ENCODE results near the gene LACTB.
"Not testable (repeated sequence)": the region's sequence is repeated elsewhere in the genome, so short reads cannot be mapped to it uniquely, and the experiment has no call there.

Gene LACTB

DNA sequence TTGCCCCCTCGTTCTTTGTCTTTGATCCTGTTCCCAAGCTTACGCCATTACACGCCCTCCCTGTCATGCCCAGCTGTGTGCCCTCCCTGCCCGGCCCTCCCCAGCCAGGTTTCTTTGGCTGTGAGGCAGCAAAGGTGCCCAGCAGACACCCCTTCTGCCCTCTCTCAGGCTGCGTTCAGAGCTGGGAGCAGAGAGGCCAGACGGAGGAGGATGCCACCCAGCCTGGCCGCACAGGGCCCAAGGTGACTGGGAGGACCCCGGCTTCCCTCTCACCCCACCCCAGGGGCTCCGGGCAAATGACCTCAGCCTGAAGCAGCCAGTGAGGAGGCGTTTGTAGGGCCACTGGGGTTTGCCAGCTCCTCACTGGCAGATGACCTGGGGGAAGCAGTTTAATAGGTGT is 30.8 kb upstream of the LACTB start:
- DNase-seq, result no peak

GRCh38 chr15:63091679-63092446 is 29.8 kb upstream of the LACTB start:
- DNase-seq, result no peak

- peak; percentile 68 for DNase-seq
Observed at GRCh38 chr15:63093486-63094205, 28.0 kb upstream of the LACTB start.

GRCh38 chr15:63094495-63094931 is 27.1 kb upstream of the LACTB start:
- DNase-seq, result peak; percentile 63

DNA sequence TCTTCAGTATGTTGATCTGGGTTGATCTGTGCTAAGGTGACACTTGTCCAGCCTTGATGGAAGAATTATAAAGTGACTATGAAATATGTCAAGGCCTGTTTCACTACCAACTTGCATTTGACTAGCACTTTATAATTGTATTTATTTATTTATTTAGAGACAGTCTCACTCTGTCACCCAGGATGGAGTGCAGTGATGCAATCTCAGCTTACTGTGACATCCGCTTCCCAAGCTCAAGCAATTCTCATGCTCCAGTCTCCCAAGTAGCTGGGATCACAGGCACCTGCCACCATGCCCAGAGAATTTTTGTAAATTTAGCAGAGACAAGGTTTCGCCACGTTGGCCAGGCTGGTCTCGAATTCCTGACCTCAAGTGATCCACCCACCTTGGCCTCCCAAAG is 25.5 kb upstream of the LACTB start:
- no peak for DNase-seq

GRCh38 chr15:63098901-63099300 is 22.8 kb upstream of the LACTB start:
- not testable (repeated sequence) for DNase-seq

GRCh38 chr15:63099581-63099980 is 22.1 kb upstream of the LACTB start:
- DNase-seq, result not testable (repeated sequence)

DNA sequence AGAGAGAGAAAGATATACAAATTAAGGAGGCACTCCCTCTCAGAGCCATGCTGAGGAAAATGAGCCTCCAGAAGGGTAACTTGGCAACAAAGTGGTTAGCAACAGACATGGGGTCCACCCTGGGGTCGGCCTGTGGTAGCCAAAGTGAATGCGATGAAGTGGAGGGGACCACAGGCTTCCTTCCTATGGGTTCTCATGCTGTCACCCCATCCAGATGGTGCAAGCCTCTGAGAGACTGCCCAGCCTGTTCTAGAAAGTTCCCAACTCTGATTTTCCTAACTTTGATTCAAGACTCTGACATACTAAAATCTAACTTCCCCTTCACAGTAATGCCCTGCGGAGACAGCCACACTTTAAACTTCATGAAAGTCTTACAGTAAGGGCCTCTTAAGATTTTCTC is 18.2 kb upstream of the LACTB start:
- DNase-seq, result no peak

DNA sequence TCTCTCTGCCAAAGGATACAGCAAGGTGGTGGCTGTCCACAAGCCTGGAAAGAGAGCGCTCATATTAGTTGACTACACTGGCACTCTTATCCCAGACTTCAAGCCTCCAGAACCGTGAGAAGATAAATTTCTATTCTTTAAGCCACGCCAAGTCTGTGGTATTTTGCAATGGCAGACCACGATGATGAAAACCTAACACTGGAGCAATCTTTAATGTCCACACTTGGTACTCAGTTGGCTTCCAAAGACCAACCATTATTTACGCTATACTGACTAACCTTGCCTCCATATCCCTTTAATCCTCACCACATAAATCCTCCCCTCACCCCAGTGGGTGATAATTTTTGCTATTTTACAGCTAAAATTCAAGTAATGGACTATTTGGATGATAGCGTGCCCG is 16.9 kb upstream of the LACTB start:
- DNase-seq, result no peak

GRCh38 chr15:63105354-63105753 is 16.3 kb upstream of the LACTB start:
- DNase-seq, result not testable (repeated sequence)

GRCh38 chr15:63107895-63108546 is 13.6 kb upstream of the LACTB start:
- peak; percentile 100 for DNase-seq

DNA sequence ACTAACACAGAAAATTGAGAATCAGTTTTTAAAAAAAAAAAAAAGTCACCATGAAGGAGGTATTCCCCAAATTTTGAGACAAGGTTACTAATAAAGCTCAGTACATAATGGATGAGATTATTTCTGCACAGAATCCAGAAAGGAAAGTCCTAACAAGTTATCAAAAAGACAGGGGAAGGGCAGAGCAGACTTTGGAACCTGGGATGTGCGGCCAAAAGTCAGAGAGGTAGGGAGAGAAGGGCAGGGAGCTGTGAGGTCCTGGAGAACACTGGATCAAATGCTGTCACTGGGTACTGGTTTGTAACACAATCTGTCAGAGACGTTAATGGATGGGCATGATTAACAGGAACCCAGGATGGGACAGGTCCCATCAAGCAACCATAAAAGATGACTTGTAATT is 12.2 kb upstream of the LACTB start:
- no peak for DNase-seq

DNA sequence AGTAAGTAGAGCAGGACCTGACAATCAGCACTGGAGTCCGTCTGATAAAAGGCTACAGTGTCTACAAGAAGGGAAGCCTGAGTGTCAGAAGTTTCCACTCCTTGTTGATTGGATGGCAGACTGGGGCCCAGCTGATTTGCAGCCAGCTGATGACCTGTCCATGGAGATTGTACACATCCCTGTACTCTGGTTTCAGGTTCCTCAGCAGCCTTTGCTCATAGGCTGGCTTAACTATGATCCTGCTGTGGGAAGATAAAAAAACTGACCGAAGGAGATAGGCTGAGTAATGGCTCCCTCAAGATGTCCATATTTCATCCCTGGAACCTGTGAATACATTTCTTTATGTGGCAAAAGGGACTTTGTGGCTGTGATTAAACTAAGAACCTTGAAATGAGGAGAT is 11.7 kb upstream of the LACTB start:
- no peak for DNase-seq

DNA sequence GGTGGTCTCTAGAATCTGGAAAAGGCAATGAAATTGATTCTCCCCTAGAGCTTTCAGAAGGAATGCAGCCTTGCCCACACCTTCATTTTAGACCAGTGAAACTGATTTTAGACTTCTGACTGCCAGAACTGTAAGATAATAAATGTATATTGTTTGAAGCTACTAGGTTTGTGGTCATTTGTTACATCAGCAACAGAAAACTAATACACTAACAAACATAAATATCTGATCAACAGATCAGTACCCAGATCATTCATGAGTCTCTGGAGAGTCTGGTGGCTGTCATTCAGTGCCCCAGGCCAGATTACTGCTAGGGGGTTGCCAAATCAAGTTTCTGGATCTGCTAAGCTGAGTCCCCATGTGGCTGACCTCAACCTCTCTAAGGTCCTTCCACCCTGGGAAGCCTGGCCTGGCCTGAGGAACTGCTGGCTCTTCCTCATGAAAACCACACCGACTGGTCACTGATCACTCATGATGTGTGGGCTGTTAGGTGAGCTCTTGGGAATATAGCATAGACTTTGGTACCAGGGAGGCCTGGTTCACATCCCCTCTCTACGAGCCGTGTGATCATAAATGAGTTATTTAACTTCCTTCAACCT is 11.1 kb upstream of the LACTB start:
- DNase-seq, result no peak

- DNase-seq, result no peak
Observed at GRCh38 chr15:63111481-63111880, 10.2 kb upstream of the LACTB start.

DNA sequence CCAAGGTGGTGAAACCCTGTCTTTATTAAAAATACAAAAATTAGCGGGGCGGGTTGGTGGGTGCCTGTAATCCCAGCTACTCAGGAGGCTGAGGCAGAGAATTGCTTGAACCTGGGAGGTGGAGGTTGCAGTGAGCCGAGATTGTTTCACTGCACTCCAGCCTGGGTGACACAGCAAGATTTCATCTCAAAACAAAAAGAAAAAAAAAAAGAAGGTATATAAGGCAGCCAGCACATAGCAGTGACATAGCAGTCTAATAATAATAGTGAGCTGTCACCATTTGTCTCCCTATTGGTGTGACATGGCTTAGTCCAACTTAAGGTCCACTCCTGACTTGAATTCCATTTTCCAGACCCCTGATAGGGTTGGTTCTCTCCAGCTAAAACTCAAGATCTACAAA is 8.8 kb upstream of the LACTB start:
- DNase-seq, result no peak

- peak; percentile 20 for DNase-seq
Observed at GRCh38 chr15:63114465-63114864, 7.2 kb upstream of the LACTB start.

DNA sequence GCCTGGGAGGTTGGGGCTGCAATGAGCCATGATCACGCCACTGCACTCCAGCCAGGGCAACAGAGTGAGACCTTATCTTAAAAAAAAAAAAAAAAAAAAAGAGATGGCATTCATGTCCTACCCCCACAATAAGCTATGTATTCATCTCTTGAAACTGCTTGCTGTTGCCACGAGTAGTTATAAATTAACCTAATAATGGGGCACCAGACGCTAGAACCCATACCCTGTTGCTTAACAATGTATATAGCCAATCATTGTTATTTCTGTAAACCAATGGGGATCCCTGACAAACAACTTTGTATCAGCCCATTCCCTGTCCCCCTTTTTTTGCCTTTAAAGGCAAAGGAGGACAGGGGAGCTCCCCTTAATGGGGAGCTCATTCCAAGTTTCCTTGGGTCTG is 2.8 kb upstream of the LACTB start:
- DNase-seq, result no peak

DNA sequence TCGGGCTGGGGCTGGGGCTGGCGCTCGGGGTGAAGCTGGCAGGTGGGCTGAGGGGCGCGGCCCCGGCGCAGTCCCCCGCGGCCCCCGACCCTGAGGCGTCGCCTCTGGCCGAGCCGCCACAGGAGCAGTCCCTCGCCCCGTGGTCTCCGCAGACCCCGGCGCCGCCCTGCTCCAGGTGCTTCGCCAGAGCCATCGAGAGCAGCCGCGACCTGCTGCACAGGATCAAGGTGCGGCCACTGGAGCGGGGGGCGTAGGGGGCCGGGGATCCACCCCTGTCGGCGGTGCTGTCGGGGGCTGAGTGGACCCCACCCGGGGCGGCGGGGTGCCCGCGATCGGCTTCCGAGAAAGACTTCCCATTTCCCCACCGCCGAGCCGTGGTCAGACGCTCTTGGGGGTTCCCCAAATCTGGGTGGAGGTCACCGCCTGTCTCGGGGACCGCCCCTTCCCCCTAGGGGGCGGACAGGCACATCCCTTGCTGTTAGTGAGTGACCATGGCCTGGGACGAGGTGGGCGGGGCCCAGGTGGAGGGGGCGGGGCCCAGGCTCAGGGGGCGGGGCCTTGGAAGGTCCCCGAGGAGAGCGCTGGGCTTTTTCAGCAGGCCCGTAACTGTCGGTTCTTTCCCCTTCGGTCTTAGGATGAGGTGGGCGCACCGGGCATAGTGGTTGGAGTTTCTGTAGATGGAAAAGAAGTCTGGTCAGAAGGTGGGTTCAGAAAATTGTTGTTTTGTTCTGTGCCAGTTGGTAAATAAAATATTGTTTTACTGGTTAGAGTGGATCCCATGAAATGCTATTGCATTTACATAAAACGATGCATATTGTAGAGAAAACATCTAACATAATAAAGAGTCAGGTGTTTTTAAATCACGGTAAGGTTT is 578 bp downstream of the LACTB start:
- DNase-seq, result peak; percentile 72

GRCh38 chr15:63124506-63124905 is 2.8 kb downstream of the LACTB start:
- DNase-seq, result no peak

- DNase-seq, result no peak
Observed at GRCh38 chr15:63126726-63127125, 5.1 kb downstream of the LACTB start.

DNA sequence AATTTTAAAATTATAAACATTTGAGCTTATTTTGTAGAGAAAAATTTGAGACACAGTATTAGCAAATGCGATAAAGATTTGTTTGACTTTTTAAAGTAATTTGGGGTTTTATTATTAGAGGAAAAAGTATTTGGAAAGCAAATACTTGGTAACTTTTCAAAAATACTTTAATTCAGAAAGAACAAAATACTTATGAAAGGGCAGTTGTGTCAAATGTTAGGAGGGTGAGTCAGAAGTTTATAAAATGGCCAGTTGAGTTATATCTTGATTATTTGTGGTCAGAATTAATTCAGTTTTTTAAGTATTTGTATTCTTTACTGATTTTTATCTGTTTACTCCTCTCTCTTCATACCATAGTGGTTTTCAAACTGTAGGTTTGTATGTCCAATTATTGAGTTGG is 12.1 kb downstream of the LACTB start:
- DNase-seq, result peak; percentile 71

All from HCEC 1CT (cell line).